ENCODE data around the gene GNGT2.
"Not testable (repeated sequence)": the region's sequence is repeated elsewhere in the genome, so short reads cannot be mapped to it uniquely, and the experiment has no call there.

The GNGT2 gene

GRCh38 chr17:49180303-49180702 lies 30.1 kb downstream of the GNGT2 start:
- peak; percentile 70 for DNase-seq (ENCODE audit: low read depth)
- no peak overlapping the region for H3K4me3 ChIP-seq (replicated peaks; ENCODE audit: low read depth, low read length)
- TF ChIP-seq CTCF (IDR thresholded peaks at IDR 0.05; ENCODE audit: low read length, missing control alignments): peak; percentile 90

DNA sequence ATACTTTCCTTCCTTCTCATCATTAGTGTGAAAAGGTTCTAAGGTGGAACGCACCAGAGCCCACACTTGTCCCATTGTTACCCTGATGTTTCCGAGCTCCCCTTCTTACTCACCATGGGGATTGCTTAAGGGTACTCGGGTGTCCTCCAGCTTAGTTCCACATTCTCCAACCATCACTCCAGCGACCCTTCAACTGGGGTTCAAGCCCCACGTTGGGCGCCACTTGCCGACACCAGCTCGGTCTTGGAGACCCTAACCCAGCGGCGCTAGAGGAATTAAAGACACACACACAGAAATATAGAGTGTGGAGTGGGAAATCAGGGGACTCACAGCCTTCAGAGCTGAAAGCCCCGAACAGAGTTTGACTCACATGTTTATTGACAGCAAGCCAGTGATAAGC lies 34.4 kb downstream of the GNGT2 start:
- H3K4me3 ChIP-seq (replicated peaks; ENCODE audit: low read depth, low read length); DNase-seq (ENCODE audit: low read depth): not testable (repeated sequence)

GRCh38 chr17:49170711-49171110 lies 39.7 kb downstream of the GNGT2 start:
- not testable (repeated sequence) for DNase-seq (ENCODE audit: low read depth); H3K4me3 ChIP-seq (replicated peaks; ENCODE audit: low read depth, low read length)

DNA sequence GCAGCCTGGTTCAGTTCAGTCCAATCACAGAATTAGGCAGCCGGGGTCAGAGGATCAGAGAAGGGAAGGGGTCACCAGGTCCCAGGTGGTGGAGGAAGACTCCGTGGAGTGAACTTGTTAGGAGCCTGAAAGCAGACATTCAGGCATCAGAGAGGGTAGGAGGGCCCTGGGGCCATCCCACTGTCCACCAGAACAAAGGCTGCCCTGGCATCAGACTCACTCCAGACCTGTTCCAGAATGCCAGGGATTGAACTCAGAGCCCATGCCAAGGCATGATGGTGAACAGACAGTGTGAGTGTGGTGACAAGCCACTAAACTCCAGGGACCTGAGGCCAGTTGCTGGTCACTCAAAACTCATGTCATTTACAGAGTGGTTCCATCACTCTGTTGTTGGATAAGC lies 40.2 kb downstream of the GNGT2 start:
- no peak for DNase-seq (ENCODE audit: low read depth)
- TF ChIP-seq CTCF (IDR thresholded peaks at IDR 0.05; ENCODE audit: low read length, missing control alignments): no peak
- H3K4me3 ChIP-seq (replicated peaks; ENCODE audit: low read depth, low read length): no peak overlapping the region

- no peak overlapping the region for H3K4me3 ChIP-seq (replicated peaks; ENCODE audit: low read depth, low read length)
- TF ChIP-seq CTCF (IDR thresholded peaks at IDR 0.05; ENCODE audit: low read length, missing control alignments): no peak
- no peak for DNase-seq (ENCODE audit: low read depth)
These were observed 41.7 kb downstream of the GNGT2 start for GRCh38 chr17:49168706-49169105.

- DNase-seq (ENCODE audit: low read depth): no peak
- TF ChIP-seq CTCF (IDR thresholded peaks at IDR 0.05; ENCODE audit: low read length, missing control alignments): no peak
- H3K4me3 ChIP-seq (replicated peaks; ENCODE audit: low read depth, low read length): no peak overlapping the region
These were observed 45.2 kb downstream of the GNGT2 start for GRCh38 chr17:49165143-49165542.

GRCh38 chr17:49162866-49163265 lies 47.5 kb downstream of the GNGT2 start:
- no peak overlapping the region for H3K4me3 ChIP-seq (replicated peaks; ENCODE audit: low read depth, low read length)
- TF ChIP-seq CTCF (IDR thresholded peaks at IDR 0.05; ENCODE audit: low read length, missing control alignments): no peak
- no peak for DNase-seq (ENCODE audit: low read depth)

- H3K4me3 ChIP-seq (replicated peaks; ENCODE audit: low read depth, low read length): no peak overlapping the region
- TF ChIP-seq CTCF (IDR thresholded peaks at IDR 0.05; ENCODE audit: low read length, missing control alignments): no peak
- DNase-seq (ENCODE audit: low read depth): peak; percentile 26
These were observed 52.6 kb downstream of the GNGT2 start for GRCh38 chr17:49157784-49158183.

All from fibroblast of pulmonary artery (primary cell).